NCI-H82 treated with DMSO at 0.1 percent for 48 hours (cell line): Measurements from ENCODE around the gene CALM3.

Experiments used
- DNase-seq: peaks from one replicate; lab custom pipeline; 2025; ENCODE audit not compliant: unreplicated experiment; lab: John Stamatoyannopoulos, UW

The CALM3 gene

GRCh38 chr19:46634656-46635218 lies 33.6 kb downstream of the CALM3 start:
- peak; percentile 48 for DNase-seq

GRCh38 chr19:46635920-46636761 lies 35.0 kb downstream of the CALM3 start, which contains the start of gene GNG8:
TSS of gene GNG8 (minus strand) at chr19:46636202. CDS start at chr19:46634682, 1,520 bp downstream.
- DNase-seq: no peak

GRCh38 chr19:46637224-46637623 lies 36.1 kb downstream of the CALM3 start:
- DNase-seq: no peak

GRCh38 chr19:46639358-46640182 lies 38.4 kb downstream of the CALM3 start:
- no peak for DNase-seq

- no peak for DNase-seq
Observed at GRCh38 chr19:46640656-46641055, 39.5 kb downstream of the CALM3 start.

- no peak for DNase-seq
Observed at GRCh38 chr19:46644720-46645119, 43.6 kb downstream of the CALM3 start.

GRCh38 chr19:46646402-46646801 lies 45.3 kb downstream of the CALM3 start:
- DNase-seq: no peak

- no peak for DNase-seq
Observed at GRCh38 chr19:46648060-46648960, 47.2 kb downstream of the CALM3 start.

GRCh38 chr19:46648961-46649960 lies 48.1 kb downstream of the CALM3 start:
- no peak for DNase-seq

- DNase-seq: no peak
Observed at GRCh38 chr19:46650445-46650844, 49.3 kb downstream of the CALM3 start.

- DNase-seq: no peak
Observed at GRCh38 chr19:46654621-46655152, 53.6 kb downstream of the CALM3 start.

- DNase-seq: no peak
Observed at GRCh38 chr19:46656541-46656940, 55.4 kb downstream of the CALM3 start.

GRCh38 chr19:46659151-46660007 lies 58.2 kb downstream of the CALM3 start:
- DNase-seq: peak; percentile 15

- DNase-seq: no peak
Observed at GRCh38 chr19:46660008-46660517, 58.9 kb downstream of the CALM3 start.
